HL-60 (cell line): ENCODE measurements around the gene AP2A2.

Source experiments
- DNase-seq, 2 experiments: peaks; one replicate each; pipeline ENCODE4 v3.0.0-alpha.2; 2010 to 2020; ENCODE audit warnings: low read depth in 1 of 2, low spot score in 1 of 2
- H3K27ac ChIP-seq: fragments of 250-450 bp; sonication (Bioruptor Pico); replicated peaks from 2 replicates; pipeline ENCODE4 v1.5.1; 2020; ENCODE audit warnings: mild to moderate bottlenecking, moderate library complexity
- H3K27me3 ChIP-seq: fragments of 250-450 bp; sonication (Bioruptor Pico); 2 replicates; pipeline ENCODE4 v1.5.1; 2021; ENCODE audit warnings: mild to moderate bottlenecking, moderate library complexity; ENCODE audit not compliant: insufficient read depth, poor library complexity, severe bottlenecking
- H3K4me3 ChIP-seq: replicated peaks from 2 replicates; pipeline ENCODE4 v1.5.1; 2011; ENCODE audit warnings: mild to moderate bottlenecking, control low read depth, low read length; ENCODE audit not compliant: insufficient read depth
- GABPA ChIP-seq: IDR thresholded peaks from 2 replicates; pipeline ENCODE4 v1.6.1; 2012; ENCODE audit warnings: low read depth
- POLR2AphosphoS5 ChIP-seq: IDR thresholded peaks from 2 replicates; pipeline ENCODE4 v1.6.1; 2012; ENCODE audit warnings: low read depth
- SPI1 ChIP-seq: IDR thresholded peaks from 2 replicates; pipeline ENCODE4 v1.6.1; 2012; ENCODE audit warnings: low read depth, mild to moderate bottlenecking, borderline replicate concordance
- TF ChIP-seq, protein P1 (sequence below): IDR thresholded peaks from 2 replicates; pipeline ENCODE4 v1.6.1; 2012; ENCODE audit warnings: low read depth; ENCODE audit not compliant: insufficient replicate concordance
- TF ChIP-seq, protein P2 (sequence below): IDR thresholded peaks from one replicate; pipeline ENCODE4 v1.5.1; 2011; ENCODE audit warnings: low read length, control low read depth, inconsistent platforms; ENCODE audit not compliant: insufficient read depth

AP2A2 gene

DNA sequence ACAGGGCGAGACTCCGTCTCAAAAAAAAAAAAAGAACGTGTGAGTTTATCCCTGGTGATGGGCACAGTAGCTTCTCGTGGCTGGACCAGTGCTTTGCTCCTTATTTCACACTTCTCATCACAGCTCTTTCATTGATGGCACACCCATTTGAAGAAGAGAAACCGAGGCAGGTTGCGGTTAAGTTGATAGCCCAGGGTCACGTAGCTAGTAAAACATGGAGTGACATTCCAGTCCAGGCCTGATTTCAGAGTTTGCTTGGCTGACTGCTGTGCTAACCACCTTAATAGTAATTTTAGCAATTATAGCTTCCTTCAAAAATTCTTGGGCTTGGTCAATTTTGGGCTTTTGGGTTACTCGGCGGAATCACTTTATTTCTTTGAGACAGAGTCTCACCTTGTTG lies 25.8 kb downstream of the AP2A2 start:
- H3K4me3 ChIP-seq: no peak overlapping the region
- no peak for DNase-seq
- H3K27ac ChIP-seq: no peak overlapping the region

DNA sequence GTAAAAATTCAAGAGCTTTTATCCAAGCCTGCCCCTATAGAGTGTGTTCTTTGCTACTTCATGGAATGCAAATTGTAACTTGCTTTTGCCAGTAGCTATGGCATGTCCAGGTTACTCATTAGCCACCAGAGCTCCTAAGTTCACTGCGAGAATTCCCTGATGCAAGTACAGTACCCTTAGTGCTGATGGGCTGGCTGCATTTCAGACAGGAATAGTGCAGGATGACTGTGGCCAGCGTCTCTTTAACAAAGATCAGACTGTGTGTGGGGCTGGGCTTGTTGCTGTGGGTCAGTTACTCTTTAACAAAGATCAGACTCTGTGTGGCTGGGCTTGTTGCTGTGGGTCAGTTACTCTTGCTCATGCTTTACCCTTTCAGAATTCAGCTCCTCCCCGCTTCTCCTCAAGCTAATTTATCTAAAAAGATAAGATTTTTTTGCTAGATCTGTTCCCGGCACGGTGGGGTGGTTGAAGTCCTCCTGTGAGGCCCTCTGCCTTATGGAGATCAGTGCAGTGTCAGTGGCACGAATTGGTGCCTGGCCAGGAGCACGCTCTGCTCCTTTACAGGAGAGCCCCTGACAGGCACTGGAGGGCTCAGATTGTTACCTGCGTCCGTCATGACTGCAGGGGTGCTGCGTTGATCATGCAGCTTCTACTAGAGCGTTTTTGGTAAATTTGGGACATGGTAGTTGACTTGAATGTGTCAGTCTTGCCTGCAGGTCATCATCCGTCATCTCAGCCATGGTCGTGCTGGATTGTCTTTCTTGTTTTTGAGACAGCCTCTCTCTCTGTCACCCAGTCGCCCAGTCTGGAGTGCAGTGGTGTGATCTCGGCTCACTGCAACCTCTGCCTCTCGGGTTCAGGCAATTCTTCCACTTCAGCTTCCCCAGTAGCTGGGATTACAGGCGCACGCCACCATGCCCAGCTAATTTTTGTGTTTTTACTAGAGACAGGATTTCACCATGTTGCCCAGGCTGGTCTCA lies 27.0 kb downstream of the AP2A2 start:
- TF ChIP-seq, protein P1, sequence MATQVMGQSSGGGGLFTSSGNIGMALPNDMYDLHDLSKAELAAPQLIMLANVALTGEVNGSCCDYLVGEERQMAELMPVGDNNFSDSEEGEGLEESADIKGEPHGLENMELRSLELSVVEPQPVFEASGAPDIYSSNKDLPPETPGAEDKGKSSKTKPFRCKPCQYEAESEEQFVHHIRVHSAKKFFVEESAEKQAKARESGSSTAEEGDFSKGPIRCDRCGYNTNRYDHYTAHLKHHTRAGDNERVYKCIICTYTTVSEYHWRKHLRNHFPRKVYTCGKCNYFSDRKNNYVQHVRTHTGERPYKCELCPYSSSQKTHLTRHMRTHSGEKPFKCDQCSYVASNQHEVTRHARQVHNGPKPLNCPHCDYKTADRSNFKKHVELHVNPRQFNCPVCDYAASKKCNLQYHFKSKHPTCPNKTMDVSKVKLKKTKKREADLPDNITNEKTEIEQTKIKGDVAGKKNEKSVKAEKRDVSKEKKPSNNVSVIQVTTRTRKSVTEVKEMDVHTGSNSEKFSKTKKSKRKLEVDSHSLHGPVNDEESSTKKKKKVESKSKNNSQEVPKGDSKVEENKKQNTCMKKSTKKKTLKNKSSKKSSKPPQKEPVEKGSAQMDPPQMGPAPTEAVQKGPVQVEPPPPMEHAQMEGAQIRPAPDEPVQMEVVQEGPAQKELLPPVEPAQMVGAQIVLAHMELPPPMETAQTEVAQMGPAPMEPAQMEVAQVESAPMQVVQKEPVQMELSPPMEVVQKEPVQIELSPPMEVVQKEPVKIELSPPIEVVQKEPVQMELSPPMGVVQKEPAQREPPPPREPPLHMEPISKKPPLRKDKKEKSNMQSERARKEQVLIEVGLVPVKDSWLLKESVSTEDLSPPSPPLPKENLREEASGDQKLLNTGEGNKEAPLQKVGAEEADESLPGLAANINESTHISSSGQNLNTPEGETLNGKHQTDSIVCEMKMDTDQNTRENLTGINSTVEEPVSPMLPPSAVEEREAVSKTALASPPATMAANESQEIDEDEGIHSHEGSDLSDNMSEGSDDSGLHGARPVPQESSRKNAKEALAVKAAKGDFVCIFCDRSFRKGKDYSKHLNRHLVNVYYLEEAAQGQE: no peak
- TF ChIP-seq, protein P2, sequence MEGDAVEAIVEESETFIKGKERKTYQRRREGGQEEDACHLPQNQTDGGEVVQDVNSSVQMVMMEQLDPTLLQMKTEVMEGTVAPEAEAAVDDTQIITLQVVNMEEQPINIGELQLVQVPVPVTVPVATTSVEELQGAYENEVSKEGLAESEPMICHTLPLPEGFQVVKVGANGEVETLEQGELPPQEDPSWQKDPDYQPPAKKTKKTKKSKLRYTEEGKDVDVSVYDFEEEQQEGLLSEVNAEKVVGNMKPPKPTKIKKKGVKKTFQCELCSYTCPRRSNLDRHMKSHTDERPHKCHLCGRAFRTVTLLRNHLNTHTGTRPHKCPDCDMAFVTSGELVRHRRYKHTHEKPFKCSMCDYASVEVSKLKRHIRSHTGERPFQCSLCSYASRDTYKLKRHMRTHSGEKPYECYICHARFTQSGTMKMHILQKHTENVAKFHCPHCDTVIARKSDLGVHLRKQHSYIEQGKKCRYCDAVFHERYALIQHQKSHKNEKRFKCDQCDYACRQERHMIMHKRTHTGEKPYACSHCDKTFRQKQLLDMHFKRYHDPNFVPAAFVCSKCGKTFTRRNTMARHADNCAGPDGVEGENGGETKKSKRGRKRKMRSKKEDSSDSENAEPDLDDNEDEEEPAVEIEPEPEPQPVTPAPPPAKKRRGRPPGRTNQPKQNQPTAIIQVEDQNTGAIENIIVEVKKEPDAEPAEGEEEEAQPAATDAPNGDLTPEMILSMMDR: no peak
- TF ChIP-seq POLR2AphosphoS5 (no peak), SPI1 (no peak), GABPA (no peak)
- Histone ChIP-seq H3K27me3 (no peaks in the 10 kb centered on the region), H3K4me3 (no peak overlapping the region), H3K27ac (no peak overlapping the region)
- no peak for DNase-seq

More for the DNA sequence above, 25.8 kb downstream of the AP2A2 start:
- no peaks in the 10 kb centered on the region for H3K27me3 ChIP-seq
- no peak for TF ChIP-seq SPI1

DNA sequence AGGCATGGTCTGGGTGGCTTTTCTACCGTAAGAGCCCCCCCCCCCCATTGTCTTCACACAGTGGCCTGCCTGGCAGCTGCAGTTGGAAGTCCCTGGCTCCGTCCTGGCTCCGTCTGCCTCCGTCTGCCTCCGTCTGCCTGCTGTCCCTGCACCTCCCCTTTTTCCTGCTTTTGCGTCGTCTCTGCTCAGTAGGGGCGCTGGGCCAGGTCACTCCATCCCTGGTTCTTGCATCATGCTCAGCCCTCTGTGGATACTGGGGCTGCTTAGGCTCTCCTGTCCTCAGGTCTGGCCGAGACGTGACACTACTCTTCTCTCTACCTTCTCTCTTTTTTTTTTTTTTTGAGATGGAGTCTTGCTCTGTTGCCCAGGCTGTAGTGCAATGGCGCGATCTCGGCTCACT lies 27.8 kb downstream of the AP2A2 start:
- H3K4me3 ChIP-seq: no peak overlapping the region
- no peaks in the 10 kb centered on the region for H3K27me3 ChIP-seq
- no peak overlapping the region for H3K27ac ChIP-seq
- TF ChIP-seq POLR2AphosphoS5 (no peak), SPI1 (no peak), GABPA (no peak)
- TF ChIP-seq, protein P1: no peak
- TF ChIP-seq, protein P2: no peak
- no peak for DNase-seq

DNA sequence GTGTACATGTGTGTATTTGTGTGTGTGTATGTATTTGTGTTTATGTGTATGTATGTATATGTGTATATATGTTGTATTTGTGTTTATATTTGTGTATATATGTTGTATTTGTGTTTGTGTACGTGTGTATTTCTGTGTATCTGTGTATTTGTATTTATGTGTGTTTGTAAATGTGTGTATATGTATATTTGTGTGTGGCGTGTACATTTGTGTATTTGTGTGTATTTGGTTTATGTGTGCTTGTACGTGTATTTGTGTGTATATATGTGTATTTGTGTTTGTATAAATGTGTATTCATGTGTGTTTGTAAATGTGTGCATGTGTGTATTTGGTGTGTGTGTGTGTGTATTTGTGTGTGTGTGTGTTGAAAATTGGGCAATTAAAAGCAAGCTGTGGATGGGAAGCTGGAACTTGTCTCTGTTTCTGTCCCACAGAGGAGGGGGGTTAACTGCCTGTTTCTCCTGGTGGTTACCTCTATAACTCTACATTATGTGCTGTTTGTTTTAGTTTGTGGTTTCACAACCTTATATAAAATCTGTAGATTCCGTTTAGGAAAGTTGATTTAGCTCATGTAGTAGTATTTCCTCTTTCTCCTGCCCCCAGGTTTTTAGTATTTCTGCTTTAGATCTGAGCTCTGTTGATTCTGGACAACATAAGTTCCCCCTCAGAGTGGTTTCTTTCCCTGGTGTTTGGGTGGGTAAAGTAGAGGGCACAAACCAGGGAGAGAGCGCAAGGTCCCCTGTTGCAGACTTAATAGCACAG lies 28.9 kb downstream of the AP2A2 start:
- Histone ChIP-seq H3K27ac (no peak overlapping the region), H3K27me3 (no peaks in the 10 kb centered on the region), H3K4me3 (no peak overlapping the region)
- DNase-seq: peak in 1 of 2 experiments; percentile 24
- no peak for TF ChIP-seq GABPA
- TF ChIP-seq POLR2AphosphoS5: no peak
- TF ChIP-seq, protein P2: no peak
- no peak for TF ChIP-seq SPI1
- TF ChIP-seq, protein P1: no peak
